ENCODE data around the gene EDN3.
A peak's percentile ranks its signal among the peaks of the same experiment; 100 is the strongest.

The EDN3 gene

GRCh38 chr20:59308493-59309201, 8.2 kb downstream of the EDN3 start:
- DNase-seq = no peak

GRCh38 chr20:59309218-59309617, 8.8 kb downstream of the EDN3 start:
- no peak for DNase-seq

GRCh38 chr20:59314997-59315396, 14.6 kb downstream of the EDN3 start:
- no peak for DNase-seq

DNA sequence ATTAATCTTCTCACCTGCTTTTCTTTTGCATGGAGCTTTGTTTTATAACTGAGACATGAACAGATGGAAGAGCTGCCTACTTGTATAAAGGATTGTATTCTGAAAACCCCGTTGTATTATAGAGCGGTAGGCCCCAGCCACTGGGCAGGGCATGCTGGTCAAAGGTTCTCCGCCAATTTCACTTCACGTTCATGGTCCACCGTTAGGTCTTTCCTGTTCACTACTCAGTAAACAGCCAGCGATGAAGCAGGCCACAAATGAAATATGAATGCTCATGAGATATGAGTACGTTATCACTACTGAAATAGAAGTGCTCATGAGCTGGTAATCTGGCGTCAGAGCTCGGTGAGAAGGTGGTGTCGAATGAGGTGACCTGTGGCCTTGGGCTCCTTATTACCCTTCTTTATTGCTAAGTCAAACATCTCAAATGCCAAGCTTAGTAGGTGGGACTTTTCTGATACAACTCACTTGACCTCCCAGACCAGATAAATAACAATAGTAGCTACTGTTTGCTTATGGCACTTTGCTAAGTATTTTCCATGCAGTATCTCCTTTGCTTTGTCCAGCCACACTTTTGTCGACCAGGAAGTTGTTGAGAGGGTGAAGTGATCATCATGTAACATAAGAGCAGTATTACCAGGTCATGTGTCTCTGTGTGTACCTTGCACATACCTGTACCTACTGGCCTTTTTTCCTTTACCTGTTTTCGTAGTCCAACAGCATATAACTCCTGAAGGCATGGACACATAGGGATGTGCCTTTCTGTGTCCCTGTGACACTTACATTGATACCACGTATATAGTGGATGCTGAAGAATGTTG, 16.7 kb downstream of the EDN3 start:
- no peak for DNase-seq

- DNase-seq = no peak
Measured at GRCh38 chr20:59318201-59318790, 17.9 kb downstream of the EDN3 start.

- no peak for DNase-seq
Measured at GRCh38 chr20:59318803-59319202, 18.4 kb downstream of the EDN3 start.

DNA sequence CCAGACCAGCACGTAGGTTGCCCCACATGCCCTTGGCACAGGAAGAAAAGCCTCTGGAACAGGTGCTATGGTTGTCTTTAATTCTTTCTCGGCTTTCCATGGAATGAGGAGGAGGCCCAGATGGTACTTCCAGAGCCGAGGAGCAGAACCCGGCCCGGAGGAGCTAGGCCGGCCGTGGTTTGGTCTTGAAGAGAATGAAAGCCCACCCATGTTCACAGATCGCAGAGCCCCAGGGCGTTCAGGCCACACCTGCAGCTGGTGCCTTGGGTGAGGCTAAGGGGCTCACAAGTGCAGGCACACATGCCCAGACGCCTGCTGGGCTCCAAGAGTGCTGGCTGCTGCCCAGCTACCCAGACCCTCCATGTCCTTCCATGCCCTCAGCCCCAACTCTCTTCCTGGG, 20.0 kb downstream of the EDN3 start:
- DNase-seq = no peak

DNA sequence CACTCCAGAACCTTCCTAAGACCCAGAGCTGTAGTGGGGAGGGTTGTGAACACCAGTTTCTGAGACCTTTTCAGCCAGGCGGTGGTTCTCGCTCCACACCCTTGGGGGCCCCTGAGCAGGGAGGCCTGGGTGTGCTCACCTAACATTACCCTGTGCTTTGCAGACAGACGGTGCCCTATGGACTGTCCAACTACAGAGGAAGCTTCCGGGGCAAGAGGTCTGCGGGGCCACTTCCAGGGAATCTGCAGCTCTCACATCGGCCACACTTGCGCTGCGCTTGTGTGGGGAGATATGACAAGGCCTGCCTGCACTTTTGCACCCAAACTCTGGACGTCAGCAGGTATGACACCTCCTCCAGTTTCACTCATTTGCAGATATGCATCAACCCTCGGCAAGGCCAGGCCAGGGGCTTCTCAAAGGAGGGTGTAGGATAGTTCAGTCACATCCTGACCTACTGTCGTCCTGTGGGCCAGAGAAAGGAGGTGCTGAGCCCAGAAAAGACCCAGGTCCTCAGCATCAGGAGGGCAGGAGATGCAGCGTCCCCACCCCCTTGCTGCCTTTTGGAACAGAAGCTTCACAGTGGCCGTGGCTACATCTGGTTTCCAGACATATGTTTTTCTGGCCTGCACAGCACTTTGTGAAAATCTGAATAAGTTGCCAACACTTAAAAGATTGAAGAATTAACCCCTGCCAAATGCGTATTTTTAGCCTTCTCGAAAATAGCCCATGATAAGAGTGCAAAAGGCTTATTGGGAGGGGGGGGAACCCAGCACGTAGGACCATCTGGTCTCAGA, 20.6 kb downstream of the EDN3 start:
- no peak for DNase-seq

- DNase-seq = peak; percentile 65
Measured at GRCh38 chr20:59322081-59322480, 21.7 kb downstream of the EDN3 start.

- no peak for DNase-seq
Measured at GRCh38 chr20:59322585-59323454, 22.4 kb downstream of the EDN3 start.

DNA sequence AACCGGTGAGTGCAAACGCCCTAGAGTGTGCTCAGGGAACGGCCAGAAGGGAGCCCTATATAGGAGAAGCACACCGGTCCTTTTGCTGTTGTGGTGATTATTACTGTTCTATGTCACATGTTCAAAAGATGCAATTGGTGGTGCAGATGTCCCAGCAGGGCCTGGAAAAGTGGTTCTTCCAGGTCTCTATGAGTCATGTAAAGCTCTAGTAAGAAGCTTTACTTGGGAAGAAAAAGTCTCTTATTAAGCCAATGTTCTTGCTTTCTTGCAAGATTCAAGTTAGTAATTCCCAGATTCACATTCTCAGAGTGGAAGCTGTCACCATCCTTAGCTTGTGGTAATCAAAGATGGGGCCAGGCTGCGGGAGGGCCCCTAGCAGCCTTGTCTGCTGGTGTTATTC, 23.3 kb downstream of the EDN3 start:
- no peak for DNase-seq

- DNase-seq = peak; percentile 49
Measured at GRCh38 chr20:59324521-59325141, 24.2 kb downstream of the EDN3 start.

GRCh38 chr20:59325142-59325523, 24.7 kb downstream of the EDN3 start:
- no peak for DNase-seq

- no peak for DNase-seq
Measured at GRCh38 chr20:59326188-59326587, 25.8 kb downstream of the EDN3 start.

DNA sequence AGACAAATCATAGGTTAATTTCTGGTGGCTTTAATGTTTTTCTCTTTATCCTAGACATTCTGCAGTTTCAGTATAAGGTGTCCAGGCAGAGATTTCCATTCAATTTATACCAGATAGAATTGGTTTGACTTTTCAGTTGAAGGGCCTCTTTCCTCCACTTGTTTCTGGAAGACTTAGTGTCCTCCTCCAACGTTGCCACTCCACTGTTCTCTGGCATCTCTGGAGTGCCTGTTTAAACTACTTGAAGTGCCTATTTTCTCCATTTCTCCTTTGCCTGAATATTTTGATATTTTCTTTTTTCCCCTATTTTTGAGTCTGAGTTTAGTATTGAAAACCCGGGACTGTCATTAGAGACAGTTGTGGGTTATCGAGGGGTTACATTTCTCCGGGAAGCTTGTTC, 27.7 kb downstream of the EDN3 start:
- no peak for DNase-seq

DNA sequence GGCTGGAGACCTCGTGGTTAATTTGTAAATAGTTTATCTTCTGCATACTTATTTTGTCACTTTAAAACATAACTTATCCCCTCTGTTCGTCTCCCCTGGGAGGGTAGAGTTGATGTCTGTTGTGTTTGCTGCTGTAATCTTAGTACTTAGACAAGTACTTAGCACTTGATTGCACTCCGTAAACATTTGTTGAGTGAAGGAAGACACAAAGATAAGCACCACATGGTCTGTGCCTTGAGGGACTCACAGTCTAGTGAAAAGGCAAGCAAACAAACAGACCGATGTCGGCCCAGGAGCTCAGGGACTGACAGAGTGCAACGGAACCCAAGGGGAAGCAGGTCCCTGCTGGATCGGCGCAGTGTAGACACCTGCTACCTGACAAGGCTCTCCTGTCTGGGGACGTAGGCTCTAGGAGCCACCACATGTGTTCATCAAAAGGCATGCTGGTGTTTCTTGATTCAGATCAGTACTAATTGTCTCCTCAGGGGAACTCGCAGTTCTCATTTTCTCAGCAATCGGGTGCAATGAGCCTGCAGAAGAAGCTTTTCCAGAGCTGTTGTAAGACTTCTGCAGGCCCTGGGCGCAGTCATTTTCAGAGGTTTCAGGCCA, 31.4 kb downstream of the EDN3 start:
- DNase-seq = no peak

GRCh38 chr20:59333260-59333845, 32.9 kb downstream of the EDN3 start:
- DNase-seq = no peak

- no peak for DNase-seq
Measured at GRCh38 chr20:59333951-59334350, 33.5 kb downstream of the EDN3 start.

- DNase-seq = peak; percentile 52
Measured at GRCh38 chr20:59334651-59335300, 34.4 kb downstream of the EDN3 start.

GRCh38 chr20:59335377-59335776, 35.0 kb downstream of the EDN3 start:
- DNase-seq = no peak
